ENCODE measurements around the gene RAB11FIP2.

RAB11FIP2 gene

DNA sequence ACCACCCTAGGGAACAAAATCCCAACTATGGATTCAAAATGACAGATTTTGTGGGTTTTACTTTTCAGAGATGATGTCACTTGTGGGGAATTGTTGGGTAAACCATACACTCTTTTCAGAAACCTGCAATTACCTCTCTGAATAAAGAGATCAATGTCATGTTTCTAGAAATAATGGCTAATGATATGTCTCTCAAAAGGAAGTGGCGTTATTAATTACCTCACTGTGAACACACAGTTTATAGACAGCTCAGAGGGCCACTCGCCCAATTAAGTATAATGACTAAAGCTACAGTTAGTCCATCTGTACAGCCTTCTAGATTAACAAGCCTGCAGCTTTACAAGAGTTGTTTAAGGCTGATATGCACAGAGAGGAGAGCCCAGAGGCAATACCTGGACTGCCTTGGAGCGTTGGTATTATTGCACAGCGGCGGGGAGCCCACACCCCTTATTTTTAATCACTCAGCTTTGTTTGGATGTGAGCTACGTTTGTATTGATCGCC, 79.5 kb downstream of the RAB11FIP2 start (continued):
- TF ChIP-seq ZNF830 (tag by site-specific recombination; IDR thresholded peaks at IDR 0.05; ENCODE audit: low read depth) (no peak), IKZF3 (tag by site-specific recombination; IDR thresholded peaks at IDR 0.05) (0 out of 2 replicates have a peak, but pooled peaks have one; percentile 24), SP7 (tag by site-specific recombination; IDR thresholded peaks at IDR 0.05) (peak; percentile 100), ZNF292 (tag by site-specific recombination; IDR thresholded peaks at IDR 0.05; ENCODE audit: borderline replicate concordance, low read depth) (no peak), ZNF366 (tag by site-specific recombination; conservative IDR thresholded peaks at IDR 0.05) (peak; percentile 49)
- TF ChIP-seq, protein P1, sequence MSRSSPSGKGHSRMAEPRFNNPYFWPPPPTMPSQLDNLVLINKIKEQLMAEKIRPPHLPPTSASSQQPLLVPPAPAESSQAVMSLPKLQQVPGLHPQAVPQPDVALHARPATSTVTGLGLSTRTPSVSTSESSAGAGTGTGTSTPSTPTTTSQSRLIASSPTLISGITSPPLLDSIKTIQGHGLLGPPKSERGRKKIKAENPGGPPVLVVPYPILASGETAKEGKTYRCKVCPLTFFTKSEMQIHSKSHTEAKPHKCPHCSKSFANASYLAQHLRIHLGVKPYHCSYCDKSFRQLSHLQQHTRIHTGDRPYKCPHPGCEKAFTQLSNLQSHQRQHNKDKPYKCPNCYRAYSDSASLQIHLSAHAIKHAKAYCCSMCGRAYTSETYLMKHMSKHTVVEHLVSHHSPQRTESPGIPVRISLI (tag by site-specific recombination; IDR thresholded peaks at IDR 0.05) = no peak

- no peak overlapping the region for H3K4me3 ChIP-seq (ENCODE audit: low read depth, low read length)
- ChIA-PET POLR2A (no interaction called here), CTCF (no interaction called here)
- H3K36me3 ChIP-seq (ENCODE audit: control insufficient read depth in 2 of 2, insufficient read depth in 1 of 2, low read length in 2 of 2) = no peaks in the 10 kb centered on the region
- H3K27ac ChIP-seq (ENCODE audit: extremely low read depth, low read depth, low read length) = no peak overlapping the region
- peaks cover 2% of the 10 kb centered on the region; the same call in 1 of the 2 replicates for H3K4me1 ChIP-seq (ENCODE audit: control insufficient read depth, insufficient read depth, low read length)
- no peaks in the 10 kb centered on the region for H3K9me3 ChIP-seq (ENCODE audit: control insufficient read depth, insufficient read depth, low read depth, low read length)
- peak; percentile 94 for TF ChIP-seq ZNF239 (tag by site-specific recombination; IDR thresholded peaks at IDR 0.05)
- TF ChIP-seq, protein P2, sequence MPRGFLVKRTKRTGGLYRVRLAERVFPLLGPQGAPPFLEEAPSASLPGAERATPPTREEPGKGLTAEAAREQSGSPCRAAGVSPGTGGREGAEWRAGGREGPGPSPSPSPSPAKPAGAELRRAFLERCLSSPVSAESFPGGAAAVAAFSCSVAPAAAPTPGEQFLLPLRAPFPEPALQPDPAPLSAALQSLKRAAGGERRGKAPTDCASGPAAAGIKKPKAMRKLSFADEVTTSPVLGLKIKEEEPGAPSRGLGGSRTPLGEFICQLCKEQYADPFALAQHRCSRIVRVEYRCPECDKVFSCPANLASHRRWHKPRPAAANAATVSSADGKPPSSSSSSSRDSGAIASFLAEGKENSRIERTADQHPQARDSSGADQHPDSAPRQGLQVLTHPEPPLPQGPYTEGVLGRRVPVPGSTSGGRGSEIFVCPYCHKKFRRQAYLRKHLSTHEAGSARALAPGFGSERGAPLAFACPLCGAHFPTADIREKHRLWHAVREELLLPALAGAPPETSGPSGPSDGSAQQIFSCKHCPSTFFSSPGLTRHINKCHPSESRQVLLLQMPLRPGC (tag by site-specific recombination; IDR thresholded peaks at IDR 0.05) = no peak
These were observed 80.8 kb downstream of the RAB11FIP2 start for GRCh38 chr10:117965984-117966383.

GRCh38 chr10:117964536-117964935, 82.2 kb downstream of the RAB11FIP2 start:
- H3K36me3 ChIP-seq (ENCODE audit: control insufficient read depth in 2 of 2, insufficient read depth in 1 of 2, low read length in 2 of 2) = no peaks in the 10 kb centered on the region
- ChIA-PET CTCF (interaction anchor here (0.6 kb wide), 1 partner anchor 17 kb away, joined by 3 read pairs; no protein-coding TSS in a partner anchor), POLR2A (no interaction called here)
- peaks cover 2% of the 10 kb centered on the region; the same call in 1 of the 2 replicates for H3K4me1 ChIP-seq (ENCODE audit: control insufficient read depth, insufficient read depth, low read length)
- no peak overlapping the region for H3K4me3 ChIP-seq (ENCODE audit: low read depth, low read length)
- H3K9me3 ChIP-seq (ENCODE audit: control insufficient read depth, insufficient read depth, low read depth, low read length) = no peaks in the 10 kb centered on the region
- H3K27ac ChIP-seq (ENCODE audit: extremely low read depth, low read depth, low read length) = no peak overlapping the region
- no peak for TF ChIP-seq ZNF777 (tag by site-specific recombination; IDR thresholded peaks at IDR 0.05; ENCODE audit: borderline replicate concordance)
- TF ChIP-seq ZNF514 (tag by site-specific recombination; IDR thresholded peaks at IDR 0.05) = no peak
- TF ChIP-seq MYNN (tag by site-specific recombination; IDR thresholded peaks at IDR 0.05; ENCODE audit: borderline replicate concordance) = no peak
- TF ChIP-seq FEZF1 (tag by site-specific recombination; IDR thresholded peaks at IDR 0.05) = no peak
- no peak for TF ChIP-seq ZNF292 (tag by site-specific recombination; IDR thresholded peaks at IDR 0.05; ENCODE audit: borderline replicate concordance, low read depth)
- no peak for TF ChIP-seq ZNF239 (tag by site-specific recombination; IDR thresholded peaks at IDR 0.05)
- TF ChIP-seq YY2 (tag by site-specific recombination; IDR thresholded peaks at IDR 0.05) = no peak
- TF ChIP-seq ZNF2 (tag by site-specific recombination; IDR thresholded peaks at IDR 0.05) = no peak
- TF ChIP-seq GLIS2 (tag by site-specific recombination; IDR thresholded peaks at IDR 0.05) = no peak

GRCh38 chr10:117960345-117960935, 86.3 kb downstream of the RAB11FIP2 start:
- Histone ChIP-seq H3K4me3 (ENCODE audit: low read depth, low read length) (no peak overlapping the region), H3K9me3 (ENCODE audit: control insufficient read depth, insufficient read depth, low read depth, low read length) (no peaks in the 10 kb centered on the region), H3K27ac (ENCODE audit: extremely low read depth, low read depth, low read length) (no peak overlapping the region), H3K4me1 (ENCODE audit: control insufficient read depth, insufficient read depth, low read length) (no peaks in the 10 kb centered on the region), H3K36me3 (ENCODE audit: control insufficient read depth in 2 of 2, insufficient read depth in 1 of 2, low read length in 2 of 2) (no peaks in the 10 kb centered on the region)
- POLR2A ChIA-PET = no interaction called here
- 0 out of 2 replicates have a peak, but pooled peaks have one; percentile 19 for TF ChIP-seq ZBTB21 (tag by site-specific recombination; IDR thresholded peaks at IDR 0.05)
- TF ChIP-seq ZNF473 (tag by site-specific recombination; IDR thresholded peaks at IDR 0.05) = no peak
- CTCF ChIA-PET = interaction anchor here (0.7 kb wide), 1 partner anchor 254 kb away, joined by 3 read pairs; no protein-coding TSS in a partner anchor
